K562 (cell line): ENCODE results near the gene GJD2. TPM values are rescaled to one million over a fixed set of nuclear protein-coding genes. Genes with fewer than 3 reads are reported as not detected.
A peak's percentile ranks its signal among the peaks of the same experiment; 100 is the strongest.

Experiments
- ATAC-seq: fragments of 200-7000 bp; cut with Tn5 transposase; 3 replicates; pipeline ENCODE4 v1.9.1; 2020; ENCODE audit warnings: moderate library complexity
- BruUV-seq: library from RNA; stranded (reverse); fragments of 400-500 nt; replicated peaks from 2 replicates; lab custom pipeline; 2021; lab: Mats Ljungman, UMichigan
- CTCF ChIA-PET: fragments of 300-600 bp; formaldehyde crosslinking; extraction: SDS; loops from one replicate; lab custom pipeline; 2021; ENCODE audit warnings: low intra/inter-chr PET ratio; lab: Yijun Ruan, JAX
- POLR2A ChIA-PET: fragments of 300-600, 350-650 bp; sonication (Branson Sonifier 250); formaldehyde crosslinking; extraction: SDS; loops from one replicate; lab custom pipeline; 2021; ENCODE audit warnings: antibody characterized with exemption, inconsistent platforms; lab: Yijun Ruan, JAX
- DNase-seq, 4 experiments: peaks; one replicate each; pipeline versions ENCODE4 v3.0.0 to v3.0.0-alpha.2; 2011 to 2018; ENCODE audit warnings: low spot score in 3 of 4, mixed read lengths in 3 of 4; ENCODE audit errors: extremely low read depth in 1 of 4
- FAIRE-seq: peaks from 2 replicates; lab custom pipeline; 2011; peaks lifted over from hg19 to GRCh38; lab: Jason Lieb, UNC
- H2AFZ ChIP-seq: 2 replicates; pipeline ENCODE4 v1.6.0; 2011; ENCODE audit warnings: low read depth, low read length, control low read depth, inconsistent platforms
- H3K27ac ChIP-seq: fragments of 200-600 bp; 3 replicates; pipeline ENCODE4 v1.8.0; 2011; ENCODE audit warnings: low read depth, mild to moderate bottlenecking, control low read depth, inconsistent platforms, low read length, moderate library complexity, mixed read lengths; ENCODE audit errors: extremely low read depth
- H3K27me3 ChIP-seq, 2 experiments: fragments of 300-600 bp in 1 of 2; 2 replicates in 1 of 2; 3 replicates in 1 of 2; pipeline versions ENCODE4 v1.6.0 to v1.8.0; 2011; ENCODE audit warnings: inconsistent platforms in 2 of 2, low read length in 2 of 2, mild to moderate bottlenecking in 1 of 2, mixed read lengths in 1 of 2, moderate library complexity in 1 of 2; ENCODE audit not compliant: control insufficient read depth in 2 of 2, insufficient read depth in 2 of 2
- H3K36me3 ChIP-seq: fragments of 300-600 bp; 3 replicates; pipeline ENCODE4 v1.8.0; 2011; ENCODE audit warnings: mild to moderate bottlenecking, low read length, inconsistent platforms; ENCODE audit not compliant: control insufficient read depth, insufficient read depth
- H3K4me1 ChIP-seq, 2 experiments: fragments of 200-600 bp in 1 of 2; replicated peaks in 1 of 2; 2 replicates in 1 of 2; 3 replicates in 1 of 2; pipeline versions ENCODE4 v1.5.1 to v1.8.0; 2011; ENCODE audit warnings: inconsistent platforms in 2 of 2, low read length in 2 of 2, mild to moderate bottlenecking in 1 of 2, mixed read lengths in 1 of 2, moderate library complexity in 1 of 2; ENCODE audit not compliant: control insufficient read depth in 2 of 2, insufficient read depth in 2 of 2
- H3K4me2 ChIP-seq: 2 replicates; pipeline ENCODE4 v1.6.1; 2011; ENCODE audit warnings: low read length, control low read depth, inconsistent platforms, mixed read lengths; ENCODE audit not compliant: insufficient read depth
- H3K4me3 ChIP-seq: fragments of 200-600 bp; sonication (generic), shearing (Covaris generic); 2 replicates; pipeline ENCODE4 v1.5.1; 2016; ENCODE audit warnings: control low read depth, inconsistent platforms
- H3K79me2 ChIP-seq: fragments of 200-600 bp; 3 replicates; pipeline ENCODE4 v1.8.0; 2011; ENCODE audit warnings: low read length, inconsistent platforms; ENCODE audit not compliant: control insufficient read depth, insufficient read depth
- H3K9ac ChIP-seq, 2 experiments: 2 replicates each; pipeline versions ENCODE4 v1.6.0 to v1.6.1; 2011; ENCODE audit warnings: low read depth in 2 of 2, low read length in 2 of 2, control low read depth in 1 of 2, inconsistent platforms in 1 of 2, mild to moderate bottlenecking in 1 of 2, mixed read lengths in 1 of 2; ENCODE audit not compliant: insufficient read depth in 1 of 2
- H3K9me1 ChIP-seq: one replicate; pipeline ENCODE4 v1.6.0; 2011; ENCODE audit warnings: inconsistent platforms, mild to moderate bottlenecking, low read length, moderate library complexity; ENCODE audit not compliant: control insufficient read depth, insufficient read depth
- H3K9me3 ChIP-seq: replicated peaks from 2 replicates; pipeline ENCODE4 v1.5.1; 2011; ENCODE audit warnings: low read depth, low read length, inconsistent platforms; ENCODE audit not compliant: control insufficient read depth, insufficient read depth
- H4K20me1 ChIP-seq: replicated peaks from 2 replicates; pipeline ENCODE4 v1.6.1; 2011; ENCODE audit warnings: low read length, inconsistent platforms, mixed read lengths; ENCODE audit not compliant: control insufficient read depth, insufficient read depth
- BCL6 ChIP-seq: fragments of 250-450 bp; sonication (Bioruptor Pico); IDR thresholded peaks from 2 replicates; pipeline ENCODE4 v1.4.0; 2020
- BRF1 ChIP-seq: IDR thresholded peaks from 3 replicates; pipeline ENCODE4 v1.6.1; 2011; ENCODE audit warnings: borderline replicate concordance, mild to moderate bottlenecking; ENCODE audit not compliant: insufficient read length; ENCODE audit errors: extremely low read depth
- ETS1 ChIP-seq: conservative IDR thresholded peaks from 2 replicates; pipeline ENCODE4 v1.6.1; 2011; ENCODE audit warnings: low read depth, mild to moderate bottlenecking, low read length; ENCODE audit not compliant: control insufficient read depth
- FOS ChIP-seq: IDR thresholded peaks from 3 replicates; pipeline ENCODE4 v1.6.1; 2011; ENCODE audit not compliant: insufficient read length; ENCODE audit errors: extremely low read depth
- FOXA3 ChIP-seq, 2 experiments: fragments of 450-650 bp in 1 of 2; sonication (generic) in 1 of 2; formaldehyde crosslinking; IDR thresholded peaks in 1 of 2; conservative IDR thresholded peaks in 1 of 2; 2 replicates each; pipeline versions ENCODE4 v1.4.0 to v1.8.0; 2020 to 2022; ENCODE audit warnings: mild to moderate bottlenecking in 2 of 2, missing genetic modification reagents in 1 of 2
- FUS ChIP-seq: fragments of 200-400 bp; formaldehyde crosslinking; optimal IDR thresholded peaks from 2 replicates; pipeline ENCODE3; 2017; ENCODE audit warnings: low read depth, low read length
- HDAC1 ChIP-seq, 2 experiments: fragments of 450-650 bp; IDR thresholded peaks; 2 replicates each; pipeline ENCODE4 v1.6.1; 2016 to 2017; ENCODE audit warnings: inconsistent platforms in 1 of 2, mild to moderate bottlenecking in 1 of 2, moderate library complexity in 1 of 2
- ILK ChIP-seq: fragments of 450-650 bp; IDR thresholded peaks from 2 replicates; pipeline ENCODE4 v1.6.1; 2016; ENCODE audit warnings: missing genetic modification characterization, low read depth, mild to moderate bottlenecking, missing compliant biosample characterization, moderate library complexity, borderline replicate concordance
- NR2C2 ChIP-seq, 2 experiments: fragments of 200-800 bp in 1 of 2; sonication (Bioruptor generic) in 1 of 2; sonication (generic) in 1 of 2; formaldehyde crosslinking in 1 of 2; IDR thresholded peaks; 2 replicates each; pipeline versions ENCODE4 v1.6.1 to v1.8.0; 2016 to 2022; ENCODE audit warnings: mild to moderate bottlenecking in 1 of 2, missing compliant biosample characterization in 1 of 2, missing genetic modification characterization in 1 of 2, missing genetic modification reagents in 1 of 2
- PCBP1 ChIP-seq: fragments of 200-400 bp; formaldehyde crosslinking; IDR thresholded peaks from 2 replicates; pipeline ENCODE4 v1.6.1; 2018; ENCODE audit warnings: mild to moderate bottlenecking, low read depth, low read length; ENCODE audit not compliant: poor library complexity, severe bottlenecking
- PHB2 ChIP-seq: fragments of 450-650 bp; IDR thresholded peaks from 2 replicates; pipeline ENCODE4 v1.6.1; 2017; ENCODE audit warnings: low read depth
- PHF8 ChIP-seq: fragments of 200-600 bp; sonication (generic); IDR thresholded peaks from 2 replicates; pipeline ENCODE4 v1.6.1; 2012; ENCODE audit warnings: mixed run types, mild to moderate bottlenecking, inconsistent platforms, low read length, moderate library complexity, borderline replicate concordance
- POLR2G ChIP-seq: fragments of 200-400 bp; formaldehyde crosslinking; IDR thresholded peaks from 2 replicates; pipeline ENCODE4 v1.6.1; 2017; ENCODE audit warnings: low read depth, mild to moderate bottlenecking, antibody characterized with exemption, low read length, moderate library complexity
- RAD51 ChIP-seq: fragments of 450-650 bp; IDR thresholded peaks from 2 replicates; pipeline ENCODE4 v1.7.1; 2016; ENCODE audit warnings: low read depth, mild to moderate bottlenecking, borderline replicate concordance
- SP1 ChIP-seq: sonication (generic); formaldehyde crosslinking; IDR thresholded peaks from 2 replicates; pipeline ENCODE4 v1.8.1; 2022; ENCODE audit warnings: mild to moderate bottlenecking, missing genetic modification reagents
- YBX1 ChIP-seq: fragments of 450-650 bp; IDR thresholded peaks from 2 replicates; pipeline ENCODE4 v1.7.1; 2016; ENCODE audit warnings: mild to moderate bottlenecking
- WGBS: fragments of 100-300 bp; shearing (Covaris generic); methylation state at CpG from one replicate; pipeline ENCODE4 v1.1.6; 2016; ENCODE audit warnings: low coverage, mixed read lengths; ENCODE audit not compliant: insufficient coverage; ENCODE audit errors: missing lambda C conversion rate; 5-methylcytosine and 5-hydroxymethylcytosine counted together
- in situ Hi-C: fragments of 300-500 bp; cut with MboI; formaldehyde crosslinking; loops from 4 replicates; pipeline ENCODE4 v1.15.0; 2018; ENCODE audit warnings: inconsistent platforms, mixed read lengths
- intact Hi-C: fragments of 100-400 bp; cut with micrococcal nuclease; formaldehyde crosslinking; loops from 2 replicates; pipeline ENCODE4 v1.14.2; 2022
- polyA plus RNA-seq, 8 experiments: library from polyadenylated mRNA; depleted of rRNA in 4 of 8; stranded (reverse) in 5 of 8; unstranded in 3 of 8; fragments of >200 nt; fragmentation: Nextera tagmentation in 2 of 8; fragmentation: Illumina TruSeq in 1 of 8; extraction: Ambion mirVana in 2 of 8; extraction: Trizol in 1 of 8; gene quantifications; 2 replicates each; pipeline versions ENCODE4 v1.2.1 to v1.2.3, GENCODE V29; 2011 to 2014; ENCODE audit warnings: inconsistent platforms in 1 of 8, missing spikeins in 1 of 8
- total RNA-seq, 7 experiments: library from RNA; depleted of rRNA in 6 of 7; stranded (reverse); fragments of >200 nt in 6 of 7; fragmentation: Illumina TruSeq in 2 of 7; extraction: Trizol in 2 of 7; gene quantifications; 2 replicates each; pipeline versions ENCODE4 v1.2.1 to v1.2.3, GENCODE V29; 2011 to 2021; ENCODE audit warnings: low replicate concordance in 1 of 7

GJD2 gene
- total and polyA plus RNA-seq, 9 of the 15 experiments (the other 6 are each of a cell fraction or from before 2014, with no cell fraction given): not detected

GRCh38 chr15:34772312-34772711 lies 17.5 kb upstream of the GJD2 start:
- Histone ChIP-seq H3K79me2 (no peaks in the 10 kb centered on the region), H2AFZ (no peak overlapping the region), H3K27ac (no peak overlapping the region), H4K20me1 (no peaks in the 10 kb centered on the region), H3K9me1 (no peaks in the 10 kb centered on the region), H3K9ac (no peak overlapping the region), H3K9me3 (no peaks in the 10 kb centered on the region), H3K36me3 (no peaks in the 10 kb centered on the region), H3K4me3 (no peak overlapping the region), H3K4me1 (no peaks in the 10 kb centered on the region; a peak in 1 of 5 replicates), H3K4me2 (no peak overlapping the region), H3K27me3 (peaks cover 0 to 2% of the 10 kb centered on the region in 2 experiments; a peak in 1 of 5 replicates)
- CTCF ChIA-PET: no interaction called here
- DNase-seq: no peak
- intact Hi-C loops: no loop called here
- no peak for TF ChIP-seq FOXA3 (CRISPR knock-in tag; conservative IDR thresholded peaks at IDR 0.05 in 1 of 2, IDR thresholded peaks at IDR 0.05 in 1 of 2)
- TF ChIP-seq HDAC1 (IDR thresholded peaks at IDR 0.05): no peak
- TF ChIP-seq PCBP1: no peak
- TF ChIP-seq PHB2: no peak
- no peak for TF ChIP-seq PHF8
- in situ Hi-C loops: no loop called here
- WGBS: 11% methylated on average over 2 of the region's 2 CpGs
- no peak for ATAC-seq
- no TSS peak for BruUV-seq
- POLR2A ChIA-PET: no interaction called here
- FAIRE-seq: peak; percentile 37

- H3K9ac ChIP-seq: no peak overlapping the region
- no peak for ATAC-seq
- FAIRE-seq: no peak
- peaks cover 0 to 2% of the 10 kb centered on the region in 2 experiments; a peak in 1 of 5 replicates for H3K27me3 ChIP-seq
- DNase-seq: no peak
- H3K9me3 ChIP-seq: no peaks in the 10 kb centered on the region
- WGBS: 21% methylated on average over 2 of the region's 2 CpGs
- H3K4me3 ChIP-seq: no peak overlapping the region
- H4K20me1 ChIP-seq: no peaks in the 10 kb centered on the region
- no peak overlapping the region for H3K4me2 ChIP-seq
- H3K79me2 ChIP-seq: no peaks in the 10 kb centered on the region
- CTCF ChIA-PET: no interaction called here
- no peaks in the 10 kb centered on the region for H3K36me3 ChIP-seq
- POLR2A ChIA-PET: interaction anchor here (0.8 to 1.0 kb wide), 2 partner anchors 17 to 31 kb away, joined by 3 to 4 read pairs; no protein-coding TSS in a partner anchor
- BruUV-seq: no TSS peak
- no peak overlapping the region for H2AFZ ChIP-seq
- H3K9me1 ChIP-seq: no peaks in the 10 kb centered on the region
- in situ Hi-C loops (no loop called here), intact Hi-C loops (no loop called here)
- no peaks in the 10 kb centered on the region; a peak in 1 of 5 replicates for H3K4me1 ChIP-seq
- H3K27ac ChIP-seq: no peak overlapping the region
- no peak for TF ChIP-seq ILK (tag)
- TF ChIP-seq BRF1: no peak
- no peak for TF ChIP-seq SP1 (CRISPR knock-in tag)
- TF ChIP-seq FUS: no peak
- no peak for TF ChIP-seq RAD51
- no peak for TF ChIP-seq ETS1
- TF ChIP-seq POLR2G: no peak
- TF ChIP-seq FOS: no peak
- TF ChIP-seq YBX1: no peak
- TF ChIP-seq NR2C2 (CRISPR knock-in tag; IDR thresholded peaks at IDR 0.05): no peak
- TF ChIP-seq NR2C2 (tag; IDR thresholded peaks at IDR 0.05): no peak
- no peak for TF ChIP-seq BCL6 (CRISPR knock-in tag)
These were observed 14.9 kb upstream of the GJD2 start for GRCh38 chr15:34769711-34770110.
